ENCODE data around the gene PPP1R11.

GRCh38 chr6:30113841-30114240 is 46.8 kb downstream of the PPP1R11 start:
- TF ChIP-seq, protein P1, sequence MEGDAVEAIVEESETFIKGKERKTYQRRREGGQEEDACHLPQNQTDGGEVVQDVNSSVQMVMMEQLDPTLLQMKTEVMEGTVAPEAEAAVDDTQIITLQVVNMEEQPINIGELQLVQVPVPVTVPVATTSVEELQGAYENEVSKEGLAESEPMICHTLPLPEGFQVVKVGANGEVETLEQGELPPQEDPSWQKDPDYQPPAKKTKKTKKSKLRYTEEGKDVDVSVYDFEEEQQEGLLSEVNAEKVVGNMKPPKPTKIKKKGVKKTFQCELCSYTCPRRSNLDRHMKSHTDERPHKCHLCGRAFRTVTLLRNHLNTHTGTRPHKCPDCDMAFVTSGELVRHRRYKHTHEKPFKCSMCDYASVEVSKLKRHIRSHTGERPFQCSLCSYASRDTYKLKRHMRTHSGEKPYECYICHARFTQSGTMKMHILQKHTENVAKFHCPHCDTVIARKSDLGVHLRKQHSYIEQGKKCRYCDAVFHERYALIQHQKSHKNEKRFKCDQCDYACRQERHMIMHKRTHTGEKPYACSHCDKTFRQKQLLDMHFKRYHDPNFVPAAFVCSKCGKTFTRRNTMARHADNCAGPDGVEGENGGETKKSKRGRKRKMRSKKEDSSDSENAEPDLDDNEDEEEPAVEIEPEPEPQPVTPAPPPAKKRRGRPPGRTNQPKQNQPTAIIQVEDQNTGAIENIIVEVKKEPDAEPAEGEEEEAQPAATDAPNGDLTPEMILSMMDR (IDR thresholded peaks at IDR 0.05; ENCODE audit: poor library complexity), result no peak
- no peak for TF ChIP-seq EZH2 (IDR thresholded peaks at IDR 0.05; ENCODE audit: borderline replicate concordance)

Measured in hepatocyte (in vitro differentiated cells).